ENCODE data around the gene CUTA.
A peak's percentile ranks its signal among the peaks of the same experiment; 100 is the strongest.
"Not testable (repeated sequence)": the region's sequence is repeated elsewhere in the genome, so short reads cannot be mapped to it uniquely, and the experiment has no call there.

Gene CUTA

DNA sequence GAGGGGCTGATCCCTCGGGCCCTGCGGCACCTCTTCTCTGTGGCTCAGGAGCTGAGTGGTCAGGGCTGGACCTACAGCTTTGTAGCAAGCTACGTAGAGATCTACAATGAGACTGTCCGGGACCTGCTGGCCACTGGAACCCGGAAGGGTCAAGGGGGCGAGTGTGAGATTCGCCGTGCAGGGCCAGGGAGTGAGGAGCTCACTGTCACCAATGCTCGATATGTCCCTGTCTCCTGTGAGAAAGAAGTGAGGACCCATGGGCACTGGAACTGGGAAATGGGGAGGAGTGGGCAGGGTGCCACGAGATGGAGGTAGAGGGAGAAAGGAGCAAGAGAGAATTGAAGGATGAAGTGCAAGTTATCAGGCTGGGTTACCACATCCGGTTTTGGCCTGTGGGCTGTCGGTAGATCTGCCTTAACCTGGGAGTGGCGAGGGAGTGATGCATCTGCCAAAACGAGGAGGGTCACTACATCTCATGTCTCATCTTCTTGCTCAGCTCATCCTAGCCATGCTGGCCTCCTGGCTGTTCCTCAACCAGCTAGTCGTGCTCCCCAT is 12.4 kb downstream of the CUTA start:
- no peak for DNase-seq (ENCODE audit: low spot score)

DNA sequence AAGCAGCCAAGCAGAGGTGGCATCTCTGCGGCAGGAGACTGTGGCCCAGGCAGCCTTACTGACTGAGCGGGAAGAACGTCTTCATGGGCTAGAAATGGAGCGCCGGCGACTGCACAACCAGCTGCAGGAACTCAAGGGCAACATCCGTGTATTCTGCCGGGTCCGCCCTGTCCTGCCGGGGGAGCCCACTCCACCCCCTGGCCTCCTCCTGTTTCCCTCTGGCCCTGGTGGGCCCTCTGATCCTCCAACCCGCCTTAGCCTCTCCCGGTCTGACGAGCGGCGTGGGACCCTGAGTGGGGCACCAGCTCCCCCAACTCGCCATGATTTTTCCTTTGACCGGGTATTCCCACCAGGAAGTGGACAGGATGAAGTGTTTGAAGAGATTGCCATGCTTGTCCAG is 13.0 kb downstream of the CUTA start:
- DNase-seq (ENCODE audit: low spot score): no peak

DNA sequence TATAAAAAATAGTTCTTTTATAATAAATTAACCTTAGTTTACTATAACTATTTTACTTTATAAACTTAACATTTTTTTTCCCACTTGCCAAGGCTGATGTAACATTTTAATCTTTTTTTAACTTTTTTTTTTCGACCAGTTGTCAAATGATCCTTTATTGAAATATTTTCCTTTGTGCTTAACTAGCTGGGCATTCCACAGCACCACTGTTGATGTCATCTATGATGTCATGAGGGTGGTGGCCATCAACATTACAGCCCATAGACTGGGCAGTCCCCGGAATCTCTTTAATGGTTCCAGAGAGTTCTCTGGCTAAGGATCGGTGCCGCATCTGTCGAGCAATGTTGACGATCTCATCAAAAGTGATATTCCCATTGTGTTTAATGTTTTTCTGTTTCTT is 18.0 kb downstream of the CUTA start:
- DNase-seq (ENCODE audit: low spot score): not testable (repeated sequence)

DNA sequence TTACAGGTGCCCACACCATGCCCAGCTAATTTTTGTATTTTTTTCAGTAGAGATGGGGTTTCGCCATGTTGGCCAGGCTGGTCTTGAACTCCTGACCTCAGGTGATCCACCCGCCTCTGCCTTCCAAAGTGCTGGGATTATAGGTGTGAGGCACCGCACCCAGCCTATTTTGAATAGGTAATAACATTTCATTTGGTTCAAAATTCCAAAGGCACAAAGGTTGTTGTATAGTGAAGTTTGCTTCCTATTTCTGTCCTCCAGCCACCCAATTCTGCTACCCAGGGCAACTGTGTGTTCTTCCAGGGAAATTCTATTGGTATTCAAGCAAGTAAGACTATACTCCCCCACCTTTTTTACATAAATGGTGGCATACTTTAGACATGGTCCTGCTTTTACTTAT is 19.3 kb downstream of the CUTA start:
- not testable (repeated sequence) for DNase-seq (ENCODE audit: low spot score)

- no peak for DNase-seq (ENCODE audit: low spot score)
Observed at GRCh38 chr6:33397541-33397940, 20.4 kb downstream of the CUTA start.

GRCh38 chr6:33392979-33393378 is 24.9 kb downstream of the CUTA start:
- DNase-seq (ENCODE audit: low spot score): no peak

DNA sequence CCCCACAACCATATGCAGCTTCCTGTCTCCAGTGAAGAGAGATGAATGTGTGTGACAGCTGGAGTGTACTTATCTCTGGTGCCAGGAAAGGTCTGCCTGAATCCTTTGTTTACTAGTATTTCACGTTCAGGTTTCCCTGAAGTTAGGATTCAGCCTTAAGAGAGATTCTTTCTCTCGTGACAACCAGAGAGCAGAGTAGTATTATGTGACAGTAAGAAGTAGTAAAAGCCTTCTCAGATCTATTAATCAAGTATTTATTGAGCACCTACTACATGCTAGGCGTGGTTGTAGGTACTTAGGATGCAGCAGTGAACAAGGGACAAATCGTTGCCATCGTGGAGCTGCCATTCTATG is 25.3 kb downstream of the CUTA start:
- DNase-seq (ENCODE audit: low spot score): no peak

DNA sequence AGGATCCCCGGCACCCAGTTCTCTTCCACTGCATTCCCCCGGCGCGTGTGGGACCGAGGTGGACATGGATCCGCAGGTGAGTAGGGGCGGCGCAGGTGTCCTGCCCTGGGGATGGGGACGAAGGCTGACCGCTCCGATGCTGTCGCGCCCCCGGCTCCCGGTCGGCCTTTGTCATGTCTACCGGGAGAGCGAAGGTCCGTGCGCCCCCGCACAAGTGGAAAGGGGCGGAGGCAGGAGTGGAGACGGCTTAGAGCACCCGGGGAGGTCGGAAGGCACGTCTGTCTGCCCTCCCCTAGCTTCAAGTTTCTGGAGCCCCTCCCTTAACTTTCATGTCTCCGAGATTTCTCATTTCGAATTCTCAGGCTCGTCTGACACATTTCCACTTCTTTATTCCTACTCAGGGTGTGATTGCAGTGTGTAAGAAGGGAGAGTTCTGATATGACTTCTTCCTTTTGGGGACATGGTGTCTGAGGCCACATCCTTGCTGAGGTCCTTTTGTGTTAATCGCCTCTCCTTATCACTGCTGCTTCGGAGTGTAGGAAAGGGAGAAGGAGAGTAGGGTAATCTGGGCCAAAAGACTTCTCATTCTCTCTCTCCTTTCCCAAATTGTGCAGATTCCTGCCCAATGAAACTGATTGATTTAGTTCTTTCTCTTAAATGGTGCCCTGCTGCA is 25.8 kb downstream of the CUTA start:
- no peak for DNase-seq (ENCODE audit: low spot score)

DNA sequence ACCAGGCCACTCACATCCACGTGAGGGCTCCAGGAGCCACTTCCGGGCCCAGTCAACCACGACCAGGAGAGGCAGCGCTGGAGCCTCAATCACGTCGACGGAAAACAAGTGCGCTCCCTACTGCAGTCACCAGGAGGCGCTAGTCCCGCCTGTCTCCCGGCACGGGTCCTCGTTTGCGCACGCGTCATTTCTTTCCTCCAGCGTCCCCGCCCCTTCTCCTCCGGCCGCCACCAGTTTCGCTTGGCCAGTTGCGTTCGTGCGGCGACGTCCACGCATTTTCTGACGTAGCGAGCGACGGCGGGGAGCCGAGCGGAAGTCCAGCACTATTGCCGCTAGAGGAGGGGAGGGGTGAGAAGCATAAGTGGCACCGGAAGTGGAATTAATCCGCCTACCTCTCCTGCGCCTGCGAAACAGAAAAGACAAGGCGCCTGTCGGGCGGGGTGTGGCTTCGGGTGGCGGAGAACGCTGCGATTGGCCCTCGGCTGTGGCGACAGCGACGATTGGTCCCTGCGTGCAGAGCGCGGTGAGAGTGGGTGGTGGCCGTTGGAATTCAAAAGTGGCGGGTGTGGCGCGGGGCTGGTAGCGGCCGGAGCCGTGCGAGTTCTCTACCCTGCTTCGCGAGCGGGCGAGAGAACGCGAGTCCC is 26.5 kb downstream of the CUTA start, which contains the start of gene KIFC1:
Gene KIFC1 (plus strand): TSS at position 546 of the 644 bp plus-strand sequence. CDS start 163 bp downstream, outside the sequence.
- DNase-seq (ENCODE audit: low spot score): peak; percentile 95

GRCh38 chr6:33390767-33391277 is 27.1 kb downstream of the CUTA start:
- no peak for DNase-seq (ENCODE audit: low spot score)

- DNase-seq (ENCODE audit: low spot score): no peak
Observed at GRCh38 chr6:33390173-33390572, 27.7 kb downstream of the CUTA start.

DNA sequence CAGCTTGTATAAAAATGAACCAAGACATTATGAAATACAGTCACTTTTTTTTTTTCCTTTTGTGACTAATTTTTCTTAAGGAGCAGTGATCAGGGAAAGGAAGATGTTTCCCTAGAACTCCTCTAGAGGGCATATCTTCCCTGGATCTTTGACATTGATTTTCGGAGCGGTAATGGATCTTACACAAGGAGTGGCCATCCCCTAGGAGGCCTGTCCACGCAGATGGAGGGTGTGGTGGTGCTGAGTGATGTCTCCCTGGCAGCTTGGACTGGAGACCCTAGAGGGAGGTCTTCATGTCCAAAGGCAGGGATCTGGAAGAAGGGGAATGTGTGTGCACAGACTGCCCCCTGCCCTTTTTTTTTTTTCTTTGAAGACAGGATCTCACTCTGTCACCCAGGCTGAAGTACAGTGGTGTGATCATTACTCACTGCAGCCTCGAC is 33.3 kb downstream of the CUTA start:
- peak; percentile 58 for DNase-seq (ENCODE audit: low spot score)

- no peak for DNase-seq (ENCODE audit: low spot score)
Observed at GRCh38 chr6:33383427-33384185, 34.3 kb downstream of the CUTA start.

- DNase-seq (ENCODE audit: low spot score): no peak
Observed at GRCh38 chr6:33380272-33380981, 37.5 kb downstream of the CUTA start.

DNA sequence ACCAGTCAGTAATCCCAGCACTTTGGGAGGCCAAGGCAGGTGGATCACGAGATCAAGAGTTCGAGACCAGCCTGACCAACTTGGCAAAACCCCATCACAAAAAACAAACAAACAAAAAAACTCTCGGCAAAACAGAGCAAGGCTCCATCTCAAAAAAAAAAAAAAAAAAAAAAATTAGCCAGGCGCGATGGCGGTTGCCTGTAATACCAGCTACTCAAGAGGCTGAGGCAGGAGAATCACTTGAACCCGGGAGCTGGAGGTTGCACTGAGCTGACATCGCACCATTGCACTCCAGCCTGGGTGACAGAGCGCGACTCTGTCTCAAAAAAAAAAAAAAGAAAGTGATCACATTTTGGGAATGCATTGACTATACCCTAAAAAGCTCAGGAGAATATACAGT is 38.7 kb downstream of the CUTA start:
- DNase-seq (ENCODE audit: low spot score): not testable (repeated sequence)

DNA sequence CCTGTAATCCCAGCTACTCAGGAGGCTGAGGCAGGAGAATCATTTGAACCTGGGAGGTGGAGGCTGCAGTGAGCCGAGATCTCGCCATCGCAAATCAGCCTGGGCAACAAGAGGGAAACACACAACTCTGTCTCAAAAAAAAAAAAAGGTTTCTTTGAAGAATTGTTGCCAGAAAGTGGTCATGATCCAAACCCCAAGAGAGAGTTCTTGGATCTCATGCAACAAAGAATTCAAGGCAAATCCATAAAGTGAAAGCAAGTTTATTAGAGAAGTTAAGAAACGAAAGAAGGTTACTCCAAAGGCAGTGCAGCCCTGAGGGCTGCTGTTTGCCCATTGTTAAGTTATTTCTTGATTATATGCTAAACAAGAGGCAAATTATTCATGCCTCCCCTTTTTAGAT is 40.7 kb downstream of the CUTA start:
- DNase-seq (ENCODE audit: low spot score): no peak

DNA sequence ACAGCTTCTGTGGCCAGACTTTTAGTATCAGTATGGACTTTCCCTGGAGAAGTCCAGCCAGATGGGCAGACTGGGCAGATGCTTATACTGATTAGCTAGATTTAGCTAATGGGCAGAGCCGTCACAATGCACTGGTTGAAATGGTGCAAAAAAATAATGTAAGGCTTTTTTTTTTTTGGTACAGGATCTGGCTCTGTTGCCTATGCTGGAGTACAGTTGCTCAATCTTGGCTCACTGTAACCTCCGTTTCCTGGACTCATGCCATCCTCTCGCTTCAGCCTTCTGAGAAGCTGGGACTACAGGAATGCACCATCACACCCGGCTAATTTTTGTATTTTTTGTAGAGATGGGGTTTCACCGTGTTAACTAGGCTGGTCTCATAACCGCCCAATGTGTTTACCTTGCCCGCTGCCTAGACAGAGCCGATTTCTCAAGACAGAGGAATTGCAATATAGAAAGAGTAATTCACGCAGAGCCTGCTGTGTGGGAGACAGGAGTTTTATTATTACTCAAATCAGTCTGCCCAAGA is 42.7 kb downstream of the CUTA start:
- no peak for DNase-seq (ENCODE audit: low spot score)

DNA sequence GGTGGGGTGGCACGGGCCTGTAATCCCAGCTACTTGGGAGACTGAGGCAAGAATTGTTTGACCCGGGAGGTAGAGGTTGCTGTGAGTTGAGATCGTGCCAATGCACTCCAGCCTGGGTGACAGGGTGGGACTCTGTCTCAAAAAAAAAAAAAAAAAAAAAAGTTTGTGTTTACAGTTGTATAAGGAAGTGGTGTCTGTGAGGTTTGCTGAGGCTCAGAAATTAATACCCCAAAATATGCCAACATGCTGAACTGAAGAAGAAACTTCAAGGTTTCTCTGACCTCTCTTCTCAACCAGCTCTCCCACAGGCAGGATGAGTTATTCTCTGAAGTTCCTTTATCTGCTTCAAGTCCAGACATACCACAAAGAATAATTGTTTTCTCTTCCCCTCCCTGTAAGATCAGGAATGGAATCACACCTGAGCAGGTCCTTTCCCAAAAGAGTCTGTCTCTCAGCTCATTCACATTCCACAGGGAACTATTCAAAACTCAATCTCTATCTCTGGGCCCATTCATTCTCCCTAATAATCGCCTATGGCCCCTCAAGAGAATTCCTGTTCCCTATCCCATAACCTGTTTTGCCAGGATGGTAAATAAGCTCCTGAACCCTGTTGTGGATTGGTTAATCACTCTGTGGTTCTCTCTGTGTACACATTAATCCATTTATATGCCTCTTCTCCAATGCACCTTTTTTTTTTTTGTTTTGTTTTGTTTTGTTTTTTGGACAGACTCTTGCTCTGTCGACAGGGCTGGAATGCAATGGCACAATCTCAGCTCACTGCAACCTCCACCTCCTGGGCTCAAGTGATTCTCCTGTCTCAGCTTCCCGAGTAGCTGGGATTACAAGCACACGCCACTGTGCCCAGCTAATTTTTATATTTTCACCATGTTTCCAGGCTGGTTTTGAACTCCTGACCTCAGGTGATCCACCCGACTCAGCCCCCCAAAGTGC is 43.7 kb downstream of the CUTA start:
- no peak for DNase-seq (ENCODE audit: low spot score)

GRCh38 chr6:33372526-33373123 is 45.3 kb downstream of the CUTA start:
- DNase-seq (ENCODE audit: low spot score): no peak

- DNase-seq (ENCODE audit: low spot score): not testable (repeated sequence)
Observed at GRCh38 chr6:33371901-33372300, 46.0 kb downstream of the CUTA start.

All from AG08396 (cell line).